AG08395 (cell line): ENCODE measurements around the gene KRIT1.

Experiments used
- DNase-seq: peaks from one replicate; pipeline ENCODE4 v3.0.0; 2012; ENCODE audit warnings: mixed read lengths, low spot score

Gene KRIT1

GRCh38 chr7:92150450-92151017 is 95.2 kb downstream of the KRIT1 start:
- no peak for DNase-seq

- DNase-seq = no peak
Observed at GRCh38 chr7:92149736-92150239, 95.9 kb downstream of the KRIT1 start.
